Stimulated activated CD8-positive, alpha-beta memory T cell treated with anti-CD3 and anti-CD28 coated beads, Interleukin-12 subunit alpha, Interleukin-12 subunit beta, amount 100 ng/mL, for 4 hours (primary cell): Measurements from ENCODE around the gene PPIB.

ENCODE experiments used
- DNase-seq: peaks from one replicate; pipeline ENCODE4 v3.0.0-alpha.2; 2020; ENCODE audit warnings: low read depth

PPIB gene

DNA sequence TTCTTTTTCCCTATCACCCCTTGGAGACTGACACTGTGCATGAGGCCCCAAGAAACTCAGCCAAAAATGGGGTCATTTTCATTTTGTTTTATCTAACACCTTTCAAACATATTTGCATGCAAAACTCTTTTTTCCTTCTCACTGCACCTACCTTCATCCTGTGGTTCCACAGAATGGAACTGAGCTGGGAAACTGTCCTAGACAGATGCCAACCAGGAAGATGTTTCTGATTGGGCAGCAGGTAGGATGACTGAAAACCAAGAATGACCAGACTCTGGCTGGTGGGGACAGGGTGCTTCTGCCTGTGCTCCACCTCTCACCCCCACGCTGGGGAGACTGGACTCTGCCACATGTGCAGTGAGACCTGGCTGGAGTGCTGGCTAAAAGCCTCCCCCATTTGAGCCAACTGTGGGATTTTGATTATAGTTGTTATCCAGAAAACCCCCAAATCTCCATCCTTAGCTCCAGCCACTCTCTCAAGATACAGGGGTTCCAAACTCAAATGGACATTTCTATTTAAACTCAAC lies 5.2 kb downstream of the PPIB start:
- no peak for DNase-seq

DNA sequence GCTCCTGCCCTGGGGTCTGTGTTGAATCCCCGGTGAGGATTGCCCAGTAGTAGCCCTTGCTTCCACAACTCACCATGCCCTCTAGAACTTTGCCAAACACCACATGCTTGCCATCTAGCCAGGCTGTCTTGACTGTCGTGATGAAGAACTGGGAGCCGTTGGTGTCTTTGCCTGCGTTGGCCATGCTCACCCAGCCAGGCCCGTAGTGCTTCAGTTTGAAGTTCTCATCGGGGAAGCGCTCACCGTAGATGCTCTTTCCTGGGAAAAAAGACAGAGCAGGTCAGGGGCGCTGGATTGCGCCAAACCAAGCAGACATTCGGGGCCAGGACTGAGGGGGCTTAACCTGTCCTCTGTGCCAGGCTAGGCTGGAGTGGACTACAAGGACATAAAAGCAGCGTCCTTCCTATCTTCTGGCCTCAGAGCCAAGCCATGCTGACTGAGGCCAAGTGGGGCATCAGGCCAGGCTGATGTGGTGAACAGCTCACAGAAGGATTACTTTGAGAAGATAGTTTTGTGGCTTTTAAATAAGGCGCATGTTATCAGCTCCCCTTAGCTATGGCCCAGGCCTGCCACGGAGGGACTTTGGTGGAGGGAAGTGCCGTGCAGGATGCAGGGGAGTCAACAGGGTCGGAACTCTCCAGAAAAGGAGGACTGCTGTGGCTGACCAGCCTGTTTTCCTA lies 6.0 kb downstream of the PPIB start:
- no peak for DNase-seq

DNA sequence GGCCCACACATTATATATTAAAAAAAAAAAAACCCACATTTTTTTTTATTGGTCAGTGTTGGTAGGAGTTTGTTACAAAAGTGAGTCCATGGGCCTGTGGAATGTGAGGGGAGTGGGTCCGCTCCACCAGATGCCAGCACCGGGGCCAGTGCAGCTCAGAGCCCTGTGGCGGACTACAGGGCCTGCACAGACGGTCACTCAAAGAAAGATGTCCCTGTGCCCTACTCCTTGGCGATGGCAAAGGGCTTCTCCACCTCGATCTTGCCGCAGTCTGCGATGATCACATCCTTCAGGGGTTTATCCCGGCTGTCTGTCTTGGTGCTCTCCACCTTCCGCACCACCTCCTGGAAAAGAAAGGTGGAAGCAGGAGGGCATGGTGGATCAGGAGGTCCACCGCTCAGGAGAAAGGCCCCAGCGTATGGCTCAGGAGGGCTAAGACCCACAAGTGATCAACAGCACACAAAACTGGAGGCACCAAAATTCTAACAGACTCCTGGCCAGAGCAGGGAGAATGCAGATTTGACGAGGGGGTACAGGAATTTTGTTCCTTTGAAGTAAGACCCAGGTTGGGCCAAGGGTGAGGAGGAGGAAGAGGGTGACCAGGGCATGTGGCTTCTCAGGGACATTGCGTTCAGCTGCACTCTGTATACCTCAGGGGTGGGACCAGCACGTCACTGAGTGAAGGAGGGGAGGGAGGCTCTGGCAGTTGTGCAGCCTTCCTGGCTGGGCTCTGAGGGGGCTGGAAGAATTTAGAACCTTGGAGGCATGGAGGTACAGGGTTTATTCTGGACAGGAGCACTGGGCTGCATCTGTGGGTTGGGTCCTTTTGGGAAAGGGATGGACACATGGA lies 6.8 kb downstream of the PPIB start:
- DNase-seq = no peak

DNA sequence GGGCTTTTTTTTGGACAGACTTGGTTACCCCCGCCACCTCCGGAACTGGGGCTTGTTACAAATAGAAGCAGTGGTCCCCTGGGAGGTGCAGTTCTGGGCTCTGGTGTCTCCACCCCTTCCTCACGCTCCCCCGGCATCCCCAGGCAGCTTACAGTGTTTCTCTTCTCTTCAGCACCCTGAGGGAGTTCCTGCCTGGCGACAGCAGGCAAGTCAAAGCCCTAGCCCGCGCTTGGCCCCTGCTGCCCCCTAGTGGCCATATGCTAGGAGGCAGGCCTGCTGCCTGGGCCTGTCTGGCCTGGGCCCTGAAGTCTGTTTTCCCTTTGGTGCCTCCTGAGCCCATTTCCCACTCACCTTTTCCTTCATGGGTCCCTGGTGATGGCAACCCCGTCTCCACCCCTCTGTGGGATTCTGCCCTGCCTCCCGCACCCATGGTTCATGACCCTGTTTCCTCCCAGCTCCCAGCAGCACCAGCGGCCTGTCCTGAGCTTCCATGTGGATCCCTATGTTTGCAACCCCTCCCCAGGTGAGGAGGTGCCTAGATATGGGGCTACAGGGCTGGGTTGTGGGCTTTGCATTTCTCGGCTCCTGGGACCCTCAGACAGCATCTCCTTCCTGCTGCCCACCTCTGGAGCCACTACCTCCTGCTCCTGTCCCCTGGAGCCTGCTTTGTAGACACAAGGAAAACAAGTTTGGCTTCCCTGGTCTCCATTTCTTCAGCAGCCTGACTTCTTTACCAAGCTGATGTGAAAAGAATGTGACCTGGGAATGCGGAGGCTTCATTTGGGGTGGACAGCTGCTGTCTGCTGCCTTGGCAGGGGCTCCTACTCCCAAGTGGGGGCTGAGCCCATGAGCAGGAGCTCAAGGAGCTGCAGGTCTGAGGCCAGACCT lies 9.1 kb downstream of the PPIB start:
- peak; percentile 77 for DNase-seq

DNA sequence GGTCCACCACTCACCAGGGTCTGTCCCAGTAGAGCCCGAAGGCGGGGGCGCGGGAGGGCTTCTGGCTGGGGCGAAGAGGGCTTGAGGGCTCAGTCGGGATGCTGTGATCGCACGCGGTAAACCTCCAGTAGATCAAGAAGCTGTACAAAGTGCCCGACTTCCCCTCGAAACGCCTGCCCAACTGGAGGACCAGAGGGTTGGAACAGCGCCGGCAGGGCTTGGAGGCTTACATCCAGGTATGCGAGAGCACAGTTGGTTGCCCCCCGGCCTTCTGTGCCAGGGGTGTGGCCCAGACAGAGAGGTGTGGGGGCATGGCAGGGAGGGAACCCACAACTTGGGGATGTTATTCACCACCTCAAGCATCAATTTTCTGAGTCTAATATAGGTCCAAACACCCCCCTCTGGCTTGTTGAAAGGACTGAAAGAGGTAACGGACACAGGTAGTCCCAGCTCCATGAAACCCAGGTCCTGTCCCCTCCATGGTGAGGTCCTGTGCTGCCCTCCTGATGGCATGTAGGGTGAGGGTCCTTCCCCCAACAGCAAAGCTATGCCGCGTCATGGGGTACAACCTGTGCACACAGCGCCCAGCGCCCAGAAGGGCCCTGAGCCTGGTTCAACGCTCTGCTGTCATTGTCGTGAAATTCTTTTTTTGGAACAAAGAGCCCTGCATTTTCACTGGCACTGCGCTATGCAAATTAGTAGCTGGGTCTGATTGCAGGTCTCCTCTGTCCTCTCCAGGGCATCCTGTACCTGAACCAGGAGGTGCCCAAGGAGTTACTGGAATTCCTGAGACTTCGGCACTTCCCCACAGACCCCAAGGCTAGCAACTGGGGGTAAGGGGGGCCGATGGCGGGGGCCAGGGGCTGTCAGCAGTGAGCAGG lies 10.1 kb downstream of the PPIB start:
- no peak for DNase-seq

DNA sequence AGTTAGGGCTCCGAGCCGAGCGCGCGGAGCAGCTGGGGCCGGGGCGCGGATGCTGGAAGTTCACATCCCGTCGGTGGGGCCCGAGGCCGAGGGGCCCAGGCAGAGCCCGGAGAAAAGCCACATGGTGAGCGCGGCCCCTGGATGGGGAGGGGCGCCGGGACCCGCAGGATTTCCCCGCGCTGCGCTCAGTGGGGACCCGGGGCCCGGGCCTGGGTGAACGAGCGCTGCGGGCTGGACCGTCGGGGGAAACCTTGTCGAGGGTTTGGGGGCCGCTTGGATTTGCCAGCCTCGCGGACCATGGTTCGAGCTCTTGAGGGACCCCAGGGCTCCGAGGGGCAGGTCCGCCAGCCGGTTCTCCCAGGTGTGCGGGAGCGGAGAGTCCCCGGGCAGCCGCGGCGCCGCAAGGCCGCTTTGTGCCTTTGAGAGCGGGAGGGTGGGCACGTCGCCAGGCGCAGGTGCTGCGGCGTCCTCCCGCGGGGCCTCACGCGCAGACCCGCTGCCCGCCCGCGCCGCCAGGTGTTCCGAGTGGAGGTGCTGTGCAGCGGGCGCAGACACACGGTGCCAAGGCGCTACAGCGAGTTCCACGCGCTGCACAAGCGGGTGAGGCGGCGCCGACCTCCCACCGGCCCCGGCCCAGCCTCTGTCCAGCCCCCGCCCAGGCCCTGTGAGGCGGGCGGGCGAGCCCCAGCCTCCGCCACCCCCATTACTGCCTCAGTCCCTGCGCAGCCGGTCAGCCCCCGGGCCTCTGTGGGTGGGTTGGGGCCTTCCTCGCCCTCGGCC lies 10.9 kb downstream of the PPIB start, which contains the start of gene SNX22:
SNX22 (plus strand) TSS at position 5 of the 780 bp plus-strand sequence; CDS start at position 50, 45 bp downstream.
- no peak for DNase-seq

DNA sequence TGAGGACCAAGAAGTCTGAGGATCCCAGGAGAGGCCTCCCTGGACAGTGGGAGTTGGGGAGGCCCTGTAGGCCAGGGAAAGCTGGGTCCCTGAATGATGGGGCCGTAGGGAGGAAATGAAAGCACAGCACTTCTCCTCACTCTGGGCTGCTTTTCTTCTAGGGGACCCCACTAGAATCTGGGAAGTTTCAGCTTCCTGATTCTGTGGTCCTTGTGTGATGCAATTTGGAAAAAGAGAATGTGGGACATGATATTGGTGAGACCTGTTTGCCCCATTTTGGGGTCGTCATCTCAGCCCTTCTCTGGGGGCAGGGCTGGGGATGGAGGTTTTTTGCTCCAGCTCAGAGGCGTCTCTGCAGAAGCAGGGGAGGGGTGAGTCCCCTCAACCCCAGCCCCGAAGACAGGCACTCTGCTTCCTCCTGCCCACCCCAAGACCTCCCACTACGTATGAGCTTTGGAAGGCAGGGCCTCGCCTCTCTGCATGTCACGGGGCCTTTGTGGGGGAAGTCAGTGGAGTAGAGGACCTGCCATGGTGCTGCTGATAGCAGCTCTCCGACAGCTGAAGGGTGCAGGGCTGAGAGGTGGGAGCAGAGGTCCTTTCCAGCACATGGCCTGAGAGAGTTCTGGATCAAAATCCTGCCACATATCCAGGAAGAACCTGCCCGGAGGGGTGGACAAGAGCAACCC lies 12.8 kb downstream of the PPIB start:
- no peak for DNase-seq

DNA sequence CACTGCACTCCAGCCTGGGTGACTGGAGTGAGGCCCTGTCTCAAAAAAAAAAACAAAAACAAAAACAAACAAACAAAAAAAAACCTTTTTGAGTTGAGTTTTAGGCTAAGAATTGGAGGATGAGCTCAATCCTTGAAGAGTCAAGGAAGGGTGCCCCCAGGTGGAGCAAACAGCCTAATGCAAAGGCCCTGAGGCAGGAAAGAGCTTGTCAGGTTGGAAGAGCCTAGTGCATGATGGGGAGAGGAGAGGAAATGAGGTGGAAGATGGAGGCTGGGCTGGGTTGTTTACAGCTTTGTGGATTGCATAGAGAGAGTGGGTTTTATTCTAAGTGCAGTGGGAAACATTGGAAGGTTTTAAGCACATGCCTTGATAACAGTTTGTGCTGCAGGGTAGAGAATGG lies 13.4 kb downstream of the PPIB start:
- no peak for DNase-seq

DNA sequence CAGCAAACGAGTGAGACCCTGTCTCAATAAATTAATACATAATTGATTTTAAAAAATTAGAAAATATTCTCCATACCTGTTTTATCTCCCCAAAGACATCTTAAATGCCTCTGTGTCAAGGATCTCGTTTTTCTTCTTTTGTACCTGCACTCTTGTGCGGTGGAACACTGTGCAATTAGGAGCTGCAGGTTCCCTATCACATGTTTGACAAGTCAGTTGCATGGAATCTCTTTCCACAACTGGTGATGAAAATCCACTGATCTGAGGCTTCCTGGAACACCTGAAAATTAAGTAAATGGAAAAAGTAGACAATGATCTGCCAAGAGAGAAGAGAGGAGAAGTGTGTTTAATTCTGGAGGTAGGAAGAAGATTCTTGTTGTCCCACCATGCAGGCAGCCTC lies 14.2 kb downstream of the PPIB start:
- no peak for DNase-seq

DNA sequence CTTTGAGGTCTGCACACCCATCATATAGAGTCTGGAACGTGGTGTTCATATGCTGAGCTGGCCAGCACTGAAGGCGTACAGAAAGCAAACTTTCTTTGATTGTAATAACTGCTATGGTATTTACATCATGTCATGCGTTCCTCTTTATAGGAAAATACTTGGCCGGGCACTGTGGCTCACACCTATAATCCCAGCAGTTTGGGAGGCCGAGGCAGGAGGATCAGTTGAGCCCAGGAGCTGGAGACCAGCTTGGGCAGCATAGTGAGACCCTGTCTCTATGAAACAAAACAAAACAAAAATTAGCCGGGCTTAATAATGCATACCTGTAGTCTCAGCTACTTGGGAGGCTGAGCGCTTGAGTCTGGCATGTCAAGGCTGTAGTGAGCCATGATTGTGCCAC lies 14.7 kb downstream of the PPIB start:
- DNase-seq = no peak

DNA sequence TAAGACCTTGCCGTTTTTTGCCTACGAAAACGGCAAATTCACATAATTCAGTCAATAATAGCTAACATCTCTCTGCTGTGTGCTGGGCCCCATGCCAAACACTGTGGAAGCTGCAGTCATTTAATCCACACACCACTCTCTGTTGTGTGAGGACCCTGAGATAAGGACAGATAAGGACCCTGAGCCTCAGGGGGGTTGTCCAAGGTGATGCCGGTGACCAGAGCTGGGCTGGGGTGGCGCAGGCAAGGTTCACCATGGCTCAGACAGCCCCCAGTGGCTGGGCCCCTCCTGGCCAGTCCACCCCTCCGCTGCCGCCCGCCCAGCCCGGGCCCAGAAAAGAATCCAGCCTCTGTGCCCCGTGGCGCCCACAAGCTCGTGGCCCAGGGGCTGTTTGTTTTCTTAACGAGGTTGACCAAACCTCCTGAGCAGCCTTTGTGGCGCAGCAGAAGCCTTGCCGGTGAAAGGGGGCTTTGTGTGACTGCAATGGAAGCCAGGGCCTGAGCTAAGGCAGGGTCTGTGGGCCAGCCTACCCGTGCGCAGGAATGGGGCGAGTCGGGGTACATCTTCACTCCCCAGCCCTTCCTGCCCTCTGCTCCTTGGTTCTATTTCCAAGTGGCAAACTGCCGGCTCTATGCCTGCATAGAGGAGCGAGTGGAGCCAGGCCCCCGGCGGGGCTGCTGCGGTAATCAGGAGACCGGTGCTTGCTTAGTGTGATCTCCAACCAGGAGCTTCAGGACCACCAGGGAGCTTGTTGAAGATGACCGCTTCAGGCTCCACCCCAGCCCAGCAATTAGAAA lies 15.7 kb downstream of the PPIB start:
- no peak for DNase-seq

DNA sequence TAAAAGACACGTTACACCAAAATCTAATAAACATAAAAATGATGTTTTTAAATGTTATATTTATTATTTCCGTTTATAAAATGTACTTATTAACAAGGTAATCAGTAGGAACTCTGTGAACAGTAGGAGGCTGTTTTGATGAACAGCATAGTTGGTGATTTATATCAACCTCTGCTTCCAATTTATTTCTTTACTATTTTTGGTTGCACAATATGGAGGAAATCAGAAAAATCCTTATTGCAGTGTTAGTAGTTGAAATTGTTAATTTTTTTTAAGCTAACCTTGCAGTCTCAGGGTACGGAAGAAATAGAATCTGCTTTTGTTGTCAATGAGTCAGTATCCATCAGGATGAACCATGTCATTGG lies 16.3 kb downstream of the PPIB start:
- no peak for DNase-seq

DNA sequence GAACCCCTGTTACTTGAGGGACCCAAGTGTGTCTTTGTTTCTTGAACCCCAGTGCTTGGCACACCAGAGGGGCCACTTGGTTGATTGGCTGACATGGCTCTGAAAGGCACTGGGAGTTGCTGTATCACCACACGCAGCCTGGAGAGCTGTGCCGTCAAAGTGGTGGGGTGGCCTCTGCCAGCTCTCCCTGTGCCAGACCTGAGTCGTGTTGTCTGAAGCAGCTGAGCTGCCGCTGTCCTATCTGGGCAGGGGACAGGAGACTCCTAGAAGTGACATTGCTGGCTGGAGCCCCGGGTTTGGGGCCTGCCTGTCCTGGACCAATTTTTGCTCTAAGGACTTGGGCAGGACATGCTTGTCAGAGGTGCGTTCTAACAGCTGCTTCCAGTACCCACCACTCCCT lies 16.8 kb downstream of the PPIB start:
- DNase-seq = no peak

DNA sequence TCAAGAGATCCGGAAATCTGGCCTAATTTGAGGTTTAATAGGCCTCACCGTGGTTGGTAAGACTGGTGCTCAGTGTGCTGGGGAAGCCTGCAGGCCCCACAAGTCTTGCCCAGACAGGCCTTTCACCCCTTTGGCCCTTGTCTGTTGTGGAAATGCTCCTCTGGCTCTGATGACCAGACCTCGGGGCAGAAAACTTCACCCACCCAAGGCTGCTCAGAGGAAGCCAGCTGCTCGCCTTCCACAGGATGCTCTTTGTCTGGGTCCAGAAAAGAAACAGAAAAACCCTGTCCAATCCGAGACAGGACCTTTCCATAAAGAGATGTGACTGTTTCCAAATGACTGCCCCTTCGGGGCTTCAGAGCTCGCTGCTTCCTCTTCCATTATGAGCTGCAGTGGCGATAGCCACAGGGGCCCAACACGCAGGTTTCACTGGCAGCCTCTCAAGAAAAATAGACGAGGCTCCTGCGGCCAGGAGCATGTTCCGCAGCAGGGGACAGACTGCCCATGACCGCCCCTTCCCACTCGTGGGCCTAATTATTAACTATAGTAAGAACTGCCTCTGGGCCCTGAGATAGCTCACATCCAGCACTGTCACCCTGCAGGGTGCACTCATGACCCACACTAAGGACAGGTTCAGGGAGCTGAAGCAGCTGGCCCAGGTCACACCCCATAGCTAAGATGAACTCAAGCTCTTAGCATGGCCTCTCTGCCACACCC lies 18.1 kb downstream of the PPIB start:
- DNase-seq = no peak

DNA sequence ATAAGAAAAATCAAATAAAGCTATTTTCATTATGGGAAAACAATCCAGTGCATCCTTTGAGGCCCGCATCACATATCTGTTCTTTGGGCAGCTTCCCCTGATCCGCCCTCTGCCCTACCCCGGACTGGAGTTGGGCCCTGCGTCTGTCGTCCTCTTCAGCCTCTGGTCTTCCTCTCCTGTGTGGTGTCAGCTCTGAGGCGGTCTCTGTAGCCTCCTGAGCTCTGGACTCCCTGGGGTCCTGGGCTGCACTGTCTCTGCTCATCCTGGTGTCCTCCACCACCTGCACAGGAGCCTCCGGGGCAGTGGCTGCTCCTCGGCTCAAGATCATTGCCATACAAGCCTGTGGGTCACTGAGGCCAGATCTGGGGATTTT lies 18.6 kb downstream of the PPIB start:
- no peak for DNase-seq

DNA sequence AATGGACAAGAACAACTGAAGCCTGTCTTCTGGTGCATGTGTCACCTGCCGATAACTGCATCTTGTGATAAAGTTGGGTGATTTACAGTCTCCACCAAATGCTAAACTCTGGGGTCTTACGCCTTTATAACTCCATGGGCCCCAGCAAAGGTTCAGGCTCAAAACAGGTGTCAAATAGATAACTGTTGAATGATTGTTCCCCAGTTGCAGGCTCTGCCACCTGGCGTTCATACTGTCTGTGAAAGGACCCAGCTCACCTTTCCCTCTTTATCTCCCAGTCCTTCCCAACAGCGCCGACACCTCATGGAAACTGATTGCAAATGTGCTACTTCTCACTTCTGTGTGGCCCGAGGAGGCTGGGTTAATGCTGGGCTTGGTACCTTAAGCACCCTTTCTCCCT lies 19.5 kb downstream of the PPIB start:
- DNase-seq = no peak

DNA sequence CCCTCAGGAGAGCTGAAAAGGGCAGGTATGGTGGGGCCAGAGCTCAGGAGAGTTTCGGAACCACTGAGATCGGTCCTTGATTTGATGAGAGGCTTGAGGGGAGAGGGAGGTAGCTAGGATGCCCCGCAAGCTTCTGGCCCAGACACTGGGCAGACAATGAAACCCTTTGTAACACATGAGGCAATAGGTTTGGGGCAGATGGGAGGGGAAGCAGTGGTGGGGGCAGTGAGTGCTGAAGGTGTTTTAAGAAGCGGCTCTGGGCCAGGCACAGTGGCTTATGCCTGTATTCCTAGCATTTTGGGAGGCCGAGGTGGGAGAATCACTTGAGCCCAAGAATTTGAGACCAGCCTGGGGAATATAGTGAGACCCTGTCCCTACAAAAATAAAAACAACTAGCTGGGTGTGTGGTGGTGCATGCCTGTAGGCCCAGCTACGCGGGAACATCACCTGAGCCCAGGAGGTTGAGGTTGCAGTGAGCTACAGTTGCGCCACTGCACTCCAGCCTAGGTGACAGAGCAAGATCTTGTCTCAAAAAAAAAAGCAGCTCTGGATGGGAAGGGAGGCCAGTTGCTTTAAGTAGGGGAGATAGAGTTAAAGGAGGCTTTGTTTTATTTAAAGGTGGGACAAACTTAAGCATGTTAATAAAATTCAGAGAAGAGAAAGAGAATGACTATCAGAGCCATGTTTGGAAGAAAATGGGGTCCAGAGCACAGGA lies 20.9 kb downstream of the PPIB start:
- DNase-seq = no peak
